Measurements from ENCODE around the gene RAPGEF2.
A peak's percentile ranks its signal among the peaks of the same experiment; 100 is the strongest.

DNA sequence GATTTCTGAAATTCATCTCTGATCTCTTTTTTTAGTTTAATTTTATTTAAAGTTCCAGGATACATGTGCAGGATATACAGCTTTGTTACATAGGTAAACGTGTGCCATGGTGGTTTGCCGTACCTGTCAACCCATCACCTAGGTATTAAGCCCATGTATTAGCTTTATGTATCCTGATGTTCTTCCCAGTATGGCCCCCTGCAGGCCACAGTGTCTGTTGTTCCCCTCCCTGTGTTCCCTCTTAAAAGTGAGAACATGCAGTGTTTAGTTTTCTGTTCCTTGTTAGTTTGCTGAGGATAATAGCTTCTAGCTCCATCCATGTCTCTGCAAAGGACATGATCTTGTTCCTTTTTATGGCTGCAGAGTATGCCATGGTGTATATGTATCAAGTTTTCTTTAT lies 153.2 kb downstream of the RAPGEF2 start:
- TF ChIP-seq JUNB (IDR thresholded peaks at IDR 0.05; ENCODE audit: unreplicated experiment) (no peak), POLR2AphosphoS5 (IDR thresholded peaks at IDR 0.05; ENCODE audit: low read depth) (no peak), EZH2phosphoT487 (IDR thresholded peaks at IDR 0.05; ENCODE audit: unreplicated experiment) (no peak), CREB1 (CRISPR knock-in tag; IDR thresholded peaks at IDR 0.05; ENCODE audit: low read depth) (no peak), NANOG (IDR thresholded peaks at IDR 0.05; ENCODE audit: borderline replicate concordance) (no peak), EZH2 (IDR thresholded peaks at IDR 0.05; ENCODE audit: low read depth, unreplicated experiment) (no peak)
- TF ChIP-seq, protein P1, sequence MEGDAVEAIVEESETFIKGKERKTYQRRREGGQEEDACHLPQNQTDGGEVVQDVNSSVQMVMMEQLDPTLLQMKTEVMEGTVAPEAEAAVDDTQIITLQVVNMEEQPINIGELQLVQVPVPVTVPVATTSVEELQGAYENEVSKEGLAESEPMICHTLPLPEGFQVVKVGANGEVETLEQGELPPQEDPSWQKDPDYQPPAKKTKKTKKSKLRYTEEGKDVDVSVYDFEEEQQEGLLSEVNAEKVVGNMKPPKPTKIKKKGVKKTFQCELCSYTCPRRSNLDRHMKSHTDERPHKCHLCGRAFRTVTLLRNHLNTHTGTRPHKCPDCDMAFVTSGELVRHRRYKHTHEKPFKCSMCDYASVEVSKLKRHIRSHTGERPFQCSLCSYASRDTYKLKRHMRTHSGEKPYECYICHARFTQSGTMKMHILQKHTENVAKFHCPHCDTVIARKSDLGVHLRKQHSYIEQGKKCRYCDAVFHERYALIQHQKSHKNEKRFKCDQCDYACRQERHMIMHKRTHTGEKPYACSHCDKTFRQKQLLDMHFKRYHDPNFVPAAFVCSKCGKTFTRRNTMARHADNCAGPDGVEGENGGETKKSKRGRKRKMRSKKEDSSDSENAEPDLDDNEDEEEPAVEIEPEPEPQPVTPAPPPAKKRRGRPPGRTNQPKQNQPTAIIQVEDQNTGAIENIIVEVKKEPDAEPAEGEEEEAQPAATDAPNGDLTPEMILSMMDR (conservative IDR thresholded peaks at IDR 0.05; ENCODE audit: low read depth in 2 of 2) = peak; percentile 40 to 42
- TF ChIP-seq, protein P2, sequence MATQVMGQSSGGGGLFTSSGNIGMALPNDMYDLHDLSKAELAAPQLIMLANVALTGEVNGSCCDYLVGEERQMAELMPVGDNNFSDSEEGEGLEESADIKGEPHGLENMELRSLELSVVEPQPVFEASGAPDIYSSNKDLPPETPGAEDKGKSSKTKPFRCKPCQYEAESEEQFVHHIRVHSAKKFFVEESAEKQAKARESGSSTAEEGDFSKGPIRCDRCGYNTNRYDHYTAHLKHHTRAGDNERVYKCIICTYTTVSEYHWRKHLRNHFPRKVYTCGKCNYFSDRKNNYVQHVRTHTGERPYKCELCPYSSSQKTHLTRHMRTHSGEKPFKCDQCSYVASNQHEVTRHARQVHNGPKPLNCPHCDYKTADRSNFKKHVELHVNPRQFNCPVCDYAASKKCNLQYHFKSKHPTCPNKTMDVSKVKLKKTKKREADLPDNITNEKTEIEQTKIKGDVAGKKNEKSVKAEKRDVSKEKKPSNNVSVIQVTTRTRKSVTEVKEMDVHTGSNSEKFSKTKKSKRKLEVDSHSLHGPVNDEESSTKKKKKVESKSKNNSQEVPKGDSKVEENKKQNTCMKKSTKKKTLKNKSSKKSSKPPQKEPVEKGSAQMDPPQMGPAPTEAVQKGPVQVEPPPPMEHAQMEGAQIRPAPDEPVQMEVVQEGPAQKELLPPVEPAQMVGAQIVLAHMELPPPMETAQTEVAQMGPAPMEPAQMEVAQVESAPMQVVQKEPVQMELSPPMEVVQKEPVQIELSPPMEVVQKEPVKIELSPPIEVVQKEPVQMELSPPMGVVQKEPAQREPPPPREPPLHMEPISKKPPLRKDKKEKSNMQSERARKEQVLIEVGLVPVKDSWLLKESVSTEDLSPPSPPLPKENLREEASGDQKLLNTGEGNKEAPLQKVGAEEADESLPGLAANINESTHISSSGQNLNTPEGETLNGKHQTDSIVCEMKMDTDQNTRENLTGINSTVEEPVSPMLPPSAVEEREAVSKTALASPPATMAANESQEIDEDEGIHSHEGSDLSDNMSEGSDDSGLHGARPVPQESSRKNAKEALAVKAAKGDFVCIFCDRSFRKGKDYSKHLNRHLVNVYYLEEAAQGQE (IDR thresholded peaks at IDR 0.05; ENCODE audit: unreplicated experiment) = no peak
- TF ChIP-seq, protein P3, sequence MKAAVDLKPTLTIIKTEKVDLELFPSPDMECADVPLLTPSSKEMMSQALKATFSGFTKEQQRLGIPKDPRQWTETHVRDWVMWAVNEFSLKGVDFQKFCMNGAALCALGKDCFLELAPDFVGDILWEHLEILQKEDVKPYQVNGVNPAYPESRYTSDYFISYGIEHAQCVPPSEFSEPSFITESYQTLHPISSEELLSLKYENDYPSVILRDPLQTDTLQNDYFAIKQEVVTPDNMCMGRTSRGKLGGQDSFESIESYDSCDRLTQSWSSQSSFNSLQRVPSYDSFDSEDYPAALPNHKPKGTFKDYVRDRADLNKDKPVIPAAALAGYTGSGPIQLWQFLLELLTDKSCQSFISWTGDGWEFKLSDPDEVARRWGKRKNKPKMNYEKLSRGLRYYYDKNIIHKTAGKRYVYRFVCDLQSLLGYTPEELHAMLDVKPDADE (IDR thresholded peaks at IDR 0.05) = no peak
